Measurements from ENCODE around the gene CHCHD1.

GRCh38 chr10:73744664-73744975 is 37.2 kb upstream of the CHCHD1 start:
- TF ChIP-seq EZH2 (IDR thresholded peaks at IDR 0.05; ENCODE audit: insufficient read depth, low read length) (no peak), CTCF (IDR thresholded peaks at IDR 0.05; ENCODE audit: insufficient read depth, low read depth, low read length) (no peak)
